Purkinje cell (primary cell): Measurements from ENCODE around the gene LDB1. TPM values are rescaled to one million over a fixed set of nuclear protein-coding genes. Genes with fewer than 3 reads are reported as not detected.

Experiments used
- polyA plus RNA-seq: library from polyadenylated mRNA; unstranded; fragments of >200 nt; fragmentation: Nextera tagmentation; gene quantifications from 2 replicates; pipeline ENCODE4 v1.2.1, GENCODE V29; 2014

Gene LDB1, protein sequence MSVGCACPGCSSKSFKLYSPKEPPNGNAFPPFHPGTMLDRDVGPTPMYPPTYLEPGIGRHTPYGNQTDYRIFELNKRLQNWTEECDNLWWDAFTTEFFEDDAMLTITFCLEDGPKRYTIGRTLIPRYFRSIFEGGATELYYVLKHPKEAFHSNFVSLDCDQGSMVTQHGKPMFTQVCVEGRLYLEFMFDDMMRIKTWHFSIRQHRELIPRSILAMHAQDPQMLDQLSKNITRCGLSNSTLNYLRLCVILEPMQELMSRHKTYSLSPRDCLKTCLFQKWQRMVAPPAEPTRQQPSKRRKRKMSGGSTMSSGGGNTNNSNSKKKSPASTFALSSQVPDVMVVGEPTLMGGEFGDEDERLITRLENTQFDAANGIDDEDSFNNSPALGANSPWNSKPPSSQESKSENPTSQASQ
- 0.63 and 2.6 TPM in 2 replicates for polyA plus RNA-seq

DNA sequence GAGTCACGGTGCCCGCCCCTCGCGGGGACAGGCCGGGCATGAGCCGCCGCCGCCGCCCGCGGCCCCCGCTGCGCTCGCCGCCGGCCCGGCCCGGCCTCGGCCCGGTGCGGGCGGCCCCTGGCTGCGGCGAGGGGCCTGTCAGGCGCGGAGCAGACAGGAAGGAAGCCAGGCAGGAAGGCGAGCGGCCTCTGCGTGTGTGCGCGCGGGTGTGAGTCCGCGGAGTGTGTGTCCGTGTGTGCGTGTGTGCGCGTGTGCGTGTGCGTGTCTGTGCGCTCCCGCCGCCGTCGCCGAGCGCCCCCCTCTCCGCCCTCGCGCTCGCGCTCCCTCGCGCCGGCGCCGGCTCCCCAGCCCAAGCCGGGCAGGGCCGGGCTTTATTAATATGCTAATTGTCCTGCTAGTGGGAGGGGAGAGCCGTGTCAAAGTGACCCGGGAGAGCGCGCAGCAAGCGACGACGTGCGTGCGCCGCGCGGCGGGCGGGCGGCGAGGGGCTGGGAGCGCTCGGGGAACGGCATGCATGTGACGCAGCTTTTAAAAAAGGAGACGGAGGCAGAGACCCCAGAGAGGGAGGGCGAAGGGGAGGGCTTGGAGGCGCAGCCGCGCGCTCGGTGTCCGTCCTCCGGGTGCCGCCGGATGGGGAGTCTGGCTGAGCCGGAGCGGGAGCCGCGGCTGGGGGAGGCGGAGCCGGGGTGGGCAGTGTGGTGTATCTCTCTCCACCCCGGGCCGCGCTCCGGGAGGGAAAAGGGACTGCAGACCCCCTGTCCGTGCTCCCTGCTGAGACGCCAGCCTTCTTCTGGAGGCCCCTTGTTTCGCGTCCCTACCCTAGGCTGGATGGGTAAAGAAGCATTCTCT lies at the start of gene LDB1:
TSS of gene LDB1 (minus strand) at position 227 of the 849 bp plus-strand sequence. CDS start 258 bp downstream, outside the sequence.

DNA sequence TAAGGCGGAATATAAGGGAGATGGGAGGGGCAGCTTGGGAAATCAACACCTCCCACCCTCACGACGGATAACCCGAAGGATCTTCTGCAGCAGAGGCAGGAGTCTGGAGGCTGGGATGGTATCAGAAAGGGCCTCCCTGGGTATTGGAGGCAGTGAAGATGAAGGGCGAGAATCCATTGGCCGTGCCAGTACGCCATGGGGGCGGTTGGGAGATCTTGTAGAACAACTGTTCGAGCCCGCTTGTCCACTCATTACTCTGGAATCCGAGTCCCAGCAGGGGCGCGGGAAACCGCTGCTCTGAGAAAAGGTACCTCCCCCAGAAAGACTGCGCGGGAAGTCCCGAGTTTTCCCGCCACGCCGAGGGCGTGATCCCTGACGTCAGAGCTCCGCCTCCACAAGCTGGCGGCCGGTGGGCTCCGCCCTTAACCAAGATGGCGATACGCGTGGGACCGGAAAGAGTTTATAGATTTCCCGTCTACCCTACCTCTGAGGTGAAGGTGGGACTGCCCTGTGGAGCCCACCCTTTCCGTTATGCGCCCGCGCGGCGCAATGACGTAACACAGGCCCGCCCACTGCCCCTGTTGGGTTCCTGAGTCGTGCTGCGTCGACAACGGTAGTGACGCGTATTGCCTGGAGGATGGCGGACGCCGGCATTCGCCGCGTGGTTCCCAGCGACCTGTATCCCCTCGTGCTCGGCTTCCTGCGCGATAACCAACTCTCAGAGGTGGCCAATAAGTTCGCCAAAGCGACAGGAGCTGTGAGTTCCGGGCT lies 31.8 kb upstream of the LDB1 start, which contains the start of gene NOLC1:
TSS of gene NOLC1 (plus strand) at position 616 of the 771 bp plus-strand sequence. CDS start at position 638, 22 bp downstream.

DNA sequence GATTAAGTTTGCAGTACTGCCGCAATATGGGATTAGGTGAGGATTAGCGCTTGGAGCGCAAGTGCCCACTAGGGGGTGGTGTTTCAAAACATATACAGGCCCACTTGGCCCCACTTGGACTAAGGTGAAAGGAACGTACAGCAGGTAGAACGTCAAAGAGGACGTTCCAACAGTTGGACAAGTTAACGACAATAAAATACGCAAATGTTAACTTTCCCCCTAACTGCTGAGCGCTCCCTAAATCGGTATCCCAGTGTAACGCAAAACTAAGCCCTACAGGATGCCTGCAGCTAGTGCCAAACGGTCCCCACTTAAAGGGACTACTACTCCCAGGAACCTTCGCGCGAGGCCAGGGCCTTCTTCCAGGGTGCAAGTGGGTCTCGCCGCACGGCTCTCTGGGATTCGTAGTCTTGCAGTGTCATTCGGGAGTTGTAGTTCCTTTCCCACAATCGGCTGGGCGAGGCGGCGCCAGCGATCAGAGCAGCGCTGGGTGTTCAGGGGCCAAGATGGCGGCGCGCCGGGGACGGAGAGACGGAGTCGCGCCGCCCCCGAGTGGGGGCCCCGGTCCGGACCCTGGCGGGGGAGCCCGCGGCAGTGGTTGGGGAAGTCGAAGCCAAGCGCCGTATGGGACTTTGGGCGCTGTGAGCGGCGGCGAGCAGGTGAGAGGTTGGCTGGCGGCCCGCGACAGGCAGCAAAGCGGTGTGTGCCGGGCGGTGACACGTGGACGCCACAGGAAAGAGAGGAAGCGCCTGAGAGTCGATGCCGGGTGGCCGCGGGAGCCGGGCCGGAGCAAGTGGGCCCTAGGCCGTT lies 12.6 kb upstream of the LDB1 start, which contains the start of gene PPRC1:
TSS of gene PPRC1 (plus strand) at position 478 of the 810 bp plus-strand sequence. CDS start at position 507, 29 bp downstream.

DNA sequence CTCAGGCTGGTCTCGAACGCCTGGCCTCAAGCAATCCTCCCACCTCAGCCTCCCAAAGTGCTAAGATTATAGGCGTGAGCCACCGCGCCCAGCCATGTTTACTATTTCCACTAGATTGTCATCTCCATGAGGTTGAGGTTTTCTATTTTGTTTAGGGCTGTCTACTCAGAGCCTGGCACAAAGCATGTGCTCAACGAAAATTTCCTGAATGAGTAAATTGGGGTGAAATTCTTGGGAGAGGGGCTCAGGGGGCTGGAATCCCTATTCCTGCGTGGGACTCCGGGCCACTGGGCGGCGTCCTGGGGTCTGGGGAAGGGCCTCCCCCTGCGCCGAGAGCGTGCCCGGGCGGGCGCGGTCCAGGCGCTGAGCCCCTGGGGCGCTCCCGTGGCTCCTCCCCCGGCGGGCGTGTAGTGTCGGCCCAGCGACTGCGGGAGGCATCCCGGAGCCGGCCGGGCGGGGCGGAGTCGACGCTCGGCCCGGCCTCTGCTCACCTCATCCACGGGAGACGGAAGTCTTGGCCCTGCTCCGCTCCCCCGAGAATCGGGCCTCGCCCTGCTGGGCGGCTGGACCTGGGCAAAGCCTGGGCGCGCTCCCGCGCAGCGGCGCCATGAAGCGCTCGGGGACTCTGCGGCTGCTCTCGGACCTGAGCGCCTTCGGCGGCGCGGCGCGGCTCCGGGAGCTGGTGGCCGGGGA lies 55.2 kb downstream of the LDB1 start, which contains the start of gene HPS6:
TSS of gene HPS6 (plus strand) at position 482 of the 693 bp plus-strand sequence. CDS start at position 608, 126 bp downstream.

Other genes starting within 250 kb of the LDB1 start
- gene ARMH3, start 64.2 kb downstream of the LDB1 start, polyA plus RNA-seq = 9.0 and 21.1 TPM in 2 replicates
- 2.3 and 3.2 TPM in 2 replicates for gene HPS6, start 55.0 kb downstream of the LDB1 start, polyA plus RNA-seq
- 4.9 and 10.7 TPM in 2 replicates for gene PPRC1, start 12.7 kb upstream of the LDB1 start, polyA plus RNA-seq
- gene NOLC1, start 32.0 kb upstream of the LDB1 start, polyA plus RNA-seq = 31.3 and 37.2 TPM in 2 replicates
- 1.8 and 3.2 TPM in 2 replicates for gene ELOVL3, start 105.9 kb upstream of the LDB1 start, polyA plus RNA-seq
- 0.28 TPM in 1 of 2 replicates, not detected in the other for gene PITX3, start 121.1 kb upstream of the LDB1 start, polyA plus RNA-seq
- 16.2 and 16.4 TPM in 2 replicates for gene GBF1, start 125.2 kb upstream of the LDB1 start, polyA plus RNA-seq